Memory B cell (primary cell): Measurements from ENCODE around the gene CRYM.
"Not testable (repeated sequence)": the region's sequence is repeated elsewhere in the genome, so short reads cannot be mapped to it uniquely, and the experiment has no call there.

Experiments
- ATAC-seq: fragments of 150-1000 bp; cut with Tn5 transposase; 2 replicates; pipeline ENCODE4 v1.10.0; 2021; ENCODE audit warnings: low read depth, mild to moderate bottlenecking, moderate library complexity
- DNase-seq, 2 donors: peaks; one replicate each; pipeline ENCODE4 v3.0.0; 2022; ENCODE audit warnings: low spot score in 2 of 2
- H3K27ac Mint-ChIP-seq: one replicate; pipeline ENCODE4 v1.8.0; 2022; ENCODE audit warnings: mild to moderate bottlenecking, moderate library complexity, mixed read lengths
- H3K27me3 Mint-ChIP-seq: one replicate; pipeline ENCODE4 v1.8.0; 2022; ENCODE audit warnings: mixed read lengths
- H3K36me3 Mint-ChIP-seq: one replicate; pipeline ENCODE4 v1.8.0; 2022; ENCODE audit warnings: mild to moderate bottlenecking, mixed read lengths
- H3K4me1 Mint-ChIP-seq: one replicate; pipeline ENCODE4 v1.8.0; 2022; ENCODE audit warnings: mixed read lengths
- H3K4me3 Mint-ChIP-seq: one replicate; pipeline ENCODE4 v1.8.0; 2022; ENCODE audit warnings: mild to moderate bottlenecking, moderate library complexity, mixed read lengths
- H3K9me3 Mint-ChIP-seq: one replicate; pipeline ENCODE4 v1.8.0; 2022; ENCODE audit warnings: mixed read lengths

The CRYM gene

DNA sequence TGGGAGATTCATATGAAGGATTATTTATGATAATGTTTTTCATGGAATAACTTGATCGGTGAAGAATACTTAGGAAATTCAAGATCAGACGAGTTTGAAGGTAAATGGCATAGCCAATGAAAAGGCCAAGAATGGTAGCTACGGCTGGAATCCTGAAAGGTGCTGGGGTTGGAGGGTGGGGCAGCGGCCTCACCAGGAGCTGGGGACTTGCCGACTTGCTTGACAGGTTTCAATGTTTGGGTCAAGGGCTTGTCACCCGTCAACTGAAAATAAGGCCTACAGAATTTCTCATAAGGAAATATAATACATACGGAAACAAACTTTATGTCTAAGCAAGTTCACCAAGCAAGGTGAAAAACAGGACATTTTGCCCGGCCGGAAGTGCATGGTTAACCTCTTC is 9.9 kb downstream of the CRYM start:
- Mint-ChIP-seq H3K4me1 (peaks cover 26% of the 10 kb centered on the region), H3K27ac (peak overlapping the region; percentile 12), H3K27me3 (no peaks in the 10 kb centered on the region), H3K4me3 (no peak overlapping the region), H3K36me3 (peaks cover 4% of the 10 kb centered on the region), H3K9me3 (no peaks in the 10 kb centered on the region)
- ATAC-seq: no peak
- DNase-seq: no peak

DNA sequence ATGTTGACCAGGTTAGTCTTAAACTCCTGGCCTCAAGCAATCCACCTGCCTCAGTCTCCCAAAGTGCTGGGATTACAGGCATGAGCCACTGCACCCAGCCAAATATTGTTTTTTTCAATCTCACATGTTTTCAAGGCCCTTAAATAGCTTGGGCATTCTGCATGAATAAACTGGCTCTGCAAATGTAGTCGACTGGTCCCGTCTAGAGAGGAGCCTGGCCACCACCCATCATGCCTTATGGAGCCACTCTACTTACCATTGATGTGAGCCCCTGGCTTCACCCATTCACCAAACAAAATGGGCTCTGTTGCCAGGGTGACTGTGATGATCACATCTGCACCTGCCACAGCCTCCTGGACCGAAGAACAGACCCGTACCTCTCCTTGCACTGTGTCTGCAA is 10.8 kb downstream of the CRYM start:
- Mint-ChIP-seq H3K27me3 (no peaks in the 10 kb centered on the region), H3K36me3 (peaks cover 4% of the 10 kb centered on the region), H3K27ac (no peak overlapping the region), H3K9me3 (no peaks in the 10 kb centered on the region), H3K4me3 (no peak overlapping the region), H3K4me1 (peaks cover 32% of the 10 kb centered on the region)
- DNase-seq (no peak), ATAC-seq (no peak)

- H3K36me3 Mint-ChIP-seq: peaks cover 4% of the 10 kb centered on the region
- peak overlapping the region; percentile 9 for H3K4me3 Mint-ChIP-seq
- no peak for DNase-seq
- H3K27ac Mint-ChIP-seq: peak overlapping the region; percentile 7
- ATAC-seq: peak; percentile 57
- H3K27me3 Mint-ChIP-seq: no peaks in the 10 kb centered on the region
- H3K4me1 Mint-ChIP-seq: peaks cover 32% of the 10 kb centered on the region
- no peaks in the 10 kb centered on the region for H3K9me3 Mint-ChIP-seq
Observed at GRCh38 chr16:21265104-21265837, 12.8 kb downstream of the CRYM start.

DNA sequence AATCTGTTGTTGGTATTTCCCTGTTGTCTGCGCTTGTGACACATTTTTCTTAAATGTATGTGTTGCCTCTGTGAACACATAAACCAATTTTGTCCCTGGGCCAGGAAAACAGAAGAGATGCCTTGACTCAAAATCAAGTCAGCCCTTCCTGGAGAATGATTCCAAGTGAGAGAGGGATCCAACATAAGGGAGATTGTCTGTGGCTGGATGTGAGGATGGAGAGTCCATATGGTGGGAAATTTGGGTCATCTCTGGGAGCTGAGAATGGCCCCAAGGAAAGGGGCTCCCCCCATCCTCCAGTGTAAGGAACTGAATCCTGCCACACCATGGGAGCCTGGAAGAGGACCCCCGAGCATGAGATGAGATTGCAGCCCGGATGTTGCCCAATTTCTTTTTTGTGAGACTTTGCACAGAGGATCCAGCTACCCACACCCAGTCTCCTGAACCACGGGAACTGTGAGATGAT is 13.5 kb downstream of the CRYM start:
- Mint-ChIP-seq H3K27ac (peak overlapping the region; percentile 29), H3K4me3 (no peak overlapping the region), H3K27me3 (peaks cover 1% of the 10 kb centered on the region), H3K4me1 (peaks cover 32% of the 10 kb centered on the region), H3K9me3 (no peaks in the 10 kb centered on the region), H3K36me3 (peaks cover 4% of the 10 kb centered on the region)
- no peak for ATAC-seq
- no peak for DNase-seq

DNA sequence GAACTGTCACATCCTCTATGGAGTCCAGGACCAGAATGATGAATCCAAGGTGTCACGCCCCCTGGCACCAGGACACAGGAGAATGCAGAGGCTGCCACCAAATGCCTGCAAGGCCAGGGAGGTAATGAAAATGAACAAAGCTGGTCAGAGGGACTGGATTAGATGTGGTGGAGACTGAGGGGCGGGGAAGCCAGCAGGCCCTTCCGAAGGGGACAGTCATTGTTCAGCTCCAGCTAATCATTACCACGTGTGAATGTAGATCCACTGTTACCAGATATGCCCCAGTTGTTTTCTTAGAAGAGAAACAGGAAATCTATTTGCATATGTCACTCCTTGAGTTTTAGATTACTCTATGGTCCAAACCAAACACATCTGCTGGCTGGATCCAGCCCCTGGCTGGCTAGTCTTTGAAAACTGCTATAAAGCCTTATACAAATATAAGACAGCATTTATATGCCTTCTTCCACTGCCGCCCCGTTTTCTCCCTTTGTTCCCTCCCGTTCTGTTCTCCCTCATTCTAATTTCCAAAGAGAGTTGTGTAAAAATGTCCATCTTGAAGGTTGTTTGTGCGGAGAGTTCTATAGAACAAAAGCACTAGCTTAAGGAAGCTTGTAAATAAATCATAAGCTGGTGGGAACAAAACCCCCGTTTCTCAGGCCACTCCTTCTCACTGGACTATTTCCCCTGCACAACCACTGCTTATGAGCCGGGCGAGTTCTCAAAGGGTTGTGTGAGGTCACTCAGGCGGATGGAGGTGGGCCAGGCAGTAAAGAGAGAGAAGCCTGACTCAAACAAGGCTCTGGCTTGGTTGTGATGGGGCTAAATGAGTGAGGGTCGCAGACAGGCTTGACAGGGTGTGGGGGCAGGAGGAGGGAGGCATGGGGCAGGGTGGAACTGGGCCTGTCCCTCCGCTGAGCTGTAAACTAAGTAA is 14.2 kb downstream of the CRYM start:
- Mint-ChIP-seq H3K36me3 (peaks cover 4% of the 10 kb centered on the region), H3K27me3 (peaks cover 1% of the 10 kb centered on the region), H3K4me1 (peaks cover 32% of the 10 kb centered on the region), H3K9me3 (no peaks in the 10 kb centered on the region), H3K4me3 (peak overlapping the region; percentile 64), H3K27ac (peak overlapping the region; percentile 29)
- ATAC-seq (peak; percentile 85), DNase-seq (no peak)

DNA sequence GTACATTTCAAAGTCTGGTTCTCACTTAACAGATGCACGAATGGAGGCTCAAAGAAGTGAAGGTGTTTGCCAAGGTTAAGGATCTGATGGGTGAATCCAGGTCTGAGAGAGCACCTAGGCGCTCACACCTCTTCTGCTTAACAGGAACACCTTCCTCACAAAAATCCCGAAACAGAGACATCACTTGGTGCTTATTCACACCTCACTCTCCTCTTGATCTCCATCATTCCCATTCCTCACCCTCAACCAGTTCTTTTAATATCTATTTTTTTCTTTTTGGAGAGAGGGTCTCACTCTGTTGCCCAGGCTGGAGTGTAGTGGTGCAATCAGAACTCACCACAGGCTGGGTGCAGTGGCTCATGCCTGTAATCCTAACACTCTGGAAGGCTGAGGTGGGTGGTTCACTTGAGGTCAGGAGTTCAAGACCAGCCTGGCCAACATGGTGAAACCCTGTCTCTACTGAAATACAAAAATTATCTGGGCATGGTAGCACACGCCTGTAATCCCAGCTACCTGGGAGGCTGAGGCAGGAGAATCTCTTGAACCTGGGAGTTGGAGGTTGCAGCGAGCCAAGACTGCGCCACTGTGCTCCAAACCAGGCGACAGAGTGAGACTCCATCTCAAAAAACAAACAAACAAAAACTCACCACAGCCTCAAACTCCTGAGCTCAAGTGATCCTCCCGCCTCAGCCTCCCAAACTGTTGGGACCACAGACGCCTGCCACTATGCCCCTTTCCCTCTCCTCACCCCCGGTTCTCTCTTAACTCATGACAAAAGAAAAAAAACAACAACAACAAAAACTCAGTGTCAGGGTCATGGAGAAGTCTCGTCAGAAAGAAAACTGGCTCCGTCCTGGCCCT is 15.1 kb downstream of the CRYM start:
- Mint-ChIP-seq H3K9me3 (no peaks in the 10 kb centered on the region), H3K4me3 (no peak overlapping the region), H3K27me3 (peaks cover 1% of the 10 kb centered on the region), H3K27ac (peak overlapping the region; percentile 29), H3K36me3 (peaks cover 1% of the 10 kb centered on the region), H3K4me1 (peaks cover 29% of the 10 kb centered on the region)
- ATAC-seq (no peak), DNase-seq (no peak)

- no peak for DNase-seq
- Mint-ChIP-seq H3K9me3 (no peaks in the 10 kb centered on the region), H3K36me3 (peaks cover 1% of the 10 kb centered on the region), H3K27me3 (peaks cover 1% of the 10 kb centered on the region), H3K4me1 (peaks cover 29% of the 10 kb centered on the region), H3K4me3 (no peak overlapping the region), H3K27ac (no peak overlapping the region)
- no peak for ATAC-seq
Observed at GRCh38 chr16:21260870-21261791, 17.0 kb downstream of the CRYM start.

DNA sequence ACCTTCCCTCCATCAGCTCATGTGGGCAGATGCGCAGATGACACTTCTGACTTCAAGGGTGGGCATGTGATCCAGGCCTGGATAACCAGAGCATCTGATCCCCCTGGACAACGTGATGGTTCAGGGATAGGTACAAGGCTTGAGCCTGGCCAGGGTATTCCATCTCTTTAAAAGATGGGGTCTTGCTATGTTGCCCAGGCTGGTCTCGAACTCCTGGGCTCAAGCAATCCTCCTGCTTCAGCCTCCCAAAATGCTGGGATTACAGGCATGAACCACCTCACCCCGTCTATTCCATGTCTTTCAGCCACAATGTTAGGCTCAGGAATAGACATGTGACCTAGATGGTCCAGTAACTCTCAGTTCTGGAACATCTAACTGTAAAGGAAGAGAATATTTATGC is 20.8 kb downstream of the CRYM start:
- no peak for ATAC-seq
- no peak overlapping the region for H3K4me3 Mint-ChIP-seq

DNA sequence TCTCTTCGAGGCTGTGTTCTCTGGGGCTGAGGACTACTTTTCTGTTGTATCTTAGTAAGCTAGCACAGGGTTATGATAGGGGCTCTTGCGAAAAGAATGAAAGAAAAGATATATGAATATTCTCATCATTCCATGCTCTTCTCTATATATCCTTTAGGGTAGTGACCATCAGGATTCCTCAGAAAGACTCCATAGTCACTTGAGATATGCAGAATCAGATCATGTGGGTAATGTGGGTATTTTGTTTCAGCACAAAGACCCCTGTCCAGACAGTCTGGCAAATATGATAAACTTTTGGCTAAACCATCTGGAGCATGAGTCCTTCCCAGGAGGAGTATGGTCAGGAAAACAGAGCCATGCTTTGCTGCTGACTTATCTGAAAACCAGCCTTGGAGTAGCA is 21.5 kb downstream of the CRYM start:
- Mint-ChIP-seq H3K4me1 (no peaks in the 10 kb centered on the region), H3K27ac (no peak overlapping the region), H3K36me3 (no peaks in the 10 kb centered on the region), H3K4me3 (no peak overlapping the region), H3K27me3 (peaks cover 6% of the 10 kb centered on the region), H3K9me3 (no peaks in the 10 kb centered on the region)
- ATAC-seq (no peak), DNase-seq (no peak)

More for the DNA sequence above, 20.8 kb downstream of the CRYM start:
- H3K36me3 Mint-ChIP-seq: no peaks in the 10 kb centered on the region
- H3K27me3 Mint-ChIP-seq: peaks cover 6% of the 10 kb centered on the region
- no peaks in the 10 kb centered on the region for H3K9me3 Mint-ChIP-seq
- H3K27ac Mint-ChIP-seq: no peak overlapping the region
- H3K4me1 Mint-ChIP-seq: no peaks in the 10 kb centered on the region
- no peak for DNase-seq

DNA sequence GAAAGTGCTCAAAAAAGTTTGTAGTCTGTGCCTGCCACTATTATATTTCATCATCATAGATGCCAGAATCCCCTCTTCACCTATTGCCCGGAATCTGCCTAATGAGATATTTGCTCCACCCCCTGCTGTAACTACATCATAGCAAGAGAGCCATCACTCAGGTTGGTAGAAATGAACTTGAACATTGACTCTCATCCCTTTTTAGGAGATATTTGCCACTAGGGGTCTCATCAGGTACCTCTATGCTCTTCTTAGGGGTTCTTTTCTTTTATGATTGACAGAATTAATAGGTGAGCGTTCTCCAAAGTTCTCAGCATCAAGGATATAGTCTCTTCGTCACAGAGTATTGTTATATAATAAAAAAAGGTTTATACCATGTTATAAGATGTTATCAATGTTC is 24.6 kb downstream of the CRYM start:
- Mint-ChIP-seq H3K4me1 (peaks cover 11% of the 10 kb centered on the region), H3K36me3 (peaks cover 2% of the 10 kb centered on the region), H3K9me3 (no peaks in the 10 kb centered on the region), H3K27ac (no peak overlapping the region), H3K27me3 (peaks cover 14% of the 10 kb centered on the region), H3K4me3 (no peak overlapping the region)
- ATAC-seq (peak; percentile 29), DNase-seq (no peak)

DNA sequence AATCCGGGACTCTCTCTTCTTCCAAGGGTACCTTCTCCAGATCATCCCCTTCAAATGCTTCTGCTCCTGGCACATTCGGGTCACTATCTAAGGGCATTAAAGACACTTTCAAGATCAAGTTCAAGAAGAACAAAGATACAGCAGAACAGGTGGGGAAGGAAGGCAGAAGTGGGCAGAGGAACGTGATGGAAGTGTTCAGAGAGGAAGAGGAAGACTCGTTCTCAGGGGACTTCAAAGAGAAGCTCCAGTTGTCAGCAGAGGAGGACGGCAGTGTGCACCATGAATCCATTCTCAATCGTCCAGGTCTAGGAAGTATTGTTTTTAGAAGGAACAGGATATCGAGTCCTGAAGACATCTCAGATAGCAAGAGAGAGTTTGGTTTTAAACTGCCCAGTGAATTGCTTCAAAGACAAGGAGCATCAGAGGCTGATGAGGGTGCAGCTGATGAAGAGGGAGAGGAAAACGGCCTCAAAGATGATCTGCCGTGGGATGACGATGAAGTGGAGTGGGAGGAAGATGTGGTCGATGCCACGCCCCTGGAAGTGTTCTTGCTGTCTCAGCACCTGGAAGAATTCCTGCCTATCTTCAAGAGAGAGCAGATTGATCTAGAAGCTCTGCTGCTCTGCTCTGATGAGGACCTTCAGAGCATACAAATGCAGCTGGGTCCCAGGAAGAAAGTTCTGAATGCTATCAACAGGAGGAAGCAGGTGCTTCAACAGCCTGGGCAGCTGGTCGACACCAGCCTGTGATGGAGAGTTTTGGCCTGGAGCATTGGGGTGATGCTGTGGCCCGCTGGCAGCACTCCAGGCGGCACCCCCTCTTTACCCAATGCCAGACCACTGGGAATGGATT is 27.8 kb downstream of the CRYM start:
- ATAC-seq (peak; percentile 53), DNase-seq (no peak)
- Mint-ChIP-seq H3K9me3 (no peaks in the 10 kb centered on the region), H3K4me3 (no peak overlapping the region), H3K27ac (no peak overlapping the region), H3K27me3 (peaks cover 13% of the 10 kb centered on the region), H3K4me1 (peaks cover 11% of the 10 kb centered on the region), H3K36me3 (peaks cover 2% of the 10 kb centered on the region)

DNA sequence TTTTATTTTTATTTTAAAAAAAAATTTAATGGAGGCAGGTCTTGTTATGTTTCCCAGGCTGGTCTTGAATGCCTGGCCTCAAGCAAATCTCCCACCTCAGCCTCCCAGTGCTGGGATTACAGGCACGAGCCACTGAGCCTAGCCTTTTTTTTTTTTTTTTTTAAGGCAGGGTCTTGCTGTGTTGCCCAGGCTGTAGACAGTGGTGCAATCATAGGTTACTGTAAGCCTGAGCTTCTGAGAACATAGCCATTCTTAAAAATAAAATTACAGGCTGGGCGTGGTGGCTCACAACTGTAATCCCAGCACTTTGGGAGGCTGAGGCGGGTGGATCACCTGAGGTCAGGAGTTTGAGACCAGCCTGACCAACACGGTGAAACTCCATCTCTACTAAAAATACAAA is 29.9 kb downstream of the CRYM start:
- not testable (repeated sequence) for DNase-seq, H3K27ac Mint-ChIP-seq
- peaks cover 11% of the 10 kb centered on the region for H3K4me1 Mint-ChIP-seq

More for the DNA sequence above, 29.9 kb downstream of the CRYM start:
- ATAC-seq, H3K9me3 Mint-ChIP-seq, H3K36me3 Mint-ChIP-seq, H3K4me3 Mint-ChIP-seq: not testable (repeated sequence)
- peaks cover 11% of the 10 kb centered on the region for H3K27me3 Mint-ChIP-seq
